CMK (cell line): ENCODE results near the gene ZNF296.
"Not testable (repeated sequence)": the region's sequence is repeated elsewhere in the genome, so short reads cannot be mapped to it uniquely, and the experiment has no call there.

Experiments used
- DNase-seq: peaks from one replicate; pipeline ENCODE4 v3.0.0-alpha.2; 2010; ENCODE audit warnings: low read depth

Gene ZNF296

GRCh38 chr19:45076029-45076850 is at the start of gene ZNF296:
TSS of gene ZNF296 (minus strand) at chr19:45076478. CDS start at chr19:45076373, 105 bp downstream.
- DNase-seq, result peak; percentile 67

- no peak for DNase-seq
Observed at GRCh38 chr19:45125360-45125759, 49.1 kb upstream of the ZNF296 start.

- no peak for DNase-seq
Observed at GRCh38 chr19:45124021-45124420, 47.7 kb upstream of the ZNF296 start.

- no peak for DNase-seq
Observed at GRCh38 chr19:45123440-45123850, 47.2 kb upstream of the ZNF296 start.

- DNase-seq, result no peak
Observed at GRCh38 chr19:45122832-45123231, 46.6 kb upstream of the ZNF296 start.

- DNase-seq, result no peak
Observed at GRCh38 chr19:45121827-45122345, 45.6 kb upstream of the ZNF296 start.

- no peak for DNase-seq
Observed at GRCh38 chr19:45119582-45119981, 43.3 kb upstream of the ZNF296 start.

GRCh38 chr19:45118591-45119355 is 42.5 kb upstream of the ZNF296 start:
- not testable (repeated sequence) for DNase-seq

- no peak for DNase-seq
Observed at GRCh38 chr19:45118106-45118505, 41.8 kb upstream of the ZNF296 start.

GRCh38 chr19:45117671-45118070 is 41.4 kb upstream of the ZNF296 start:
- DNase-seq, result no peak

GRCh38 chr19:45117167-45117594 is 40.9 kb upstream of the ZNF296 start:
- no peak for DNase-seq

- DNase-seq, result no peak
Observed at GRCh38 chr19:45115809-45116615, 39.7 kb upstream of the ZNF296 start.

- no peak for DNase-seq
Observed at GRCh38 chr19:45114116-45114515, 37.8 kb upstream of the ZNF296 start.

- no peak for DNase-seq
Observed at GRCh38 chr19:45113628-45114027, 37.4 kb upstream of the ZNF296 start.

GRCh38 chr19:45112111-45112827 is 36.0 kb upstream of the ZNF296 start:
- DNase-seq, result no peak

- no peak for DNase-seq
Observed at GRCh38 chr19:45110851-45111266, 34.6 kb upstream of the ZNF296 start.

- DNase-seq, result no peak
Observed at GRCh38 chr19:45107621-45108150, 31.4 kb upstream of the ZNF296 start.

GRCh38 chr19:45106363-45106762 is 30.1 kb upstream of the ZNF296 start:
- not testable (repeated sequence) for DNase-seq

GRCh38 chr19:45104658-45105349 is 28.5 kb upstream of the ZNF296 start:
- no peak for DNase-seq

- DNase-seq, result no peak
Observed at GRCh38 chr19:45103508-45104319, 27.4 kb upstream of the ZNF296 start.
